AG09319 (cell line): ENCODE data around the gene PLAAT5.
"Not testable (repeated sequence)": the region's sequence is repeated elsewhere in the genome, so short reads cannot be mapped to it uniquely, and the experiment has no call there.

Source experiments
- DNase-seq: peaks from one replicate; pipeline ENCODE4 v3.0.0-alpha.2; 2010; ENCODE audit warnings: low read depth; ENCODE audit errors: extremely low read depth
- TF ChIP-seq, protein P1 (sequence below): IDR thresholded peaks from 2 replicates; pipeline ENCODE4 v1.5.1; 2011; ENCODE audit warnings: low read depth, mild to moderate bottlenecking, inconsistent platforms, low read length, moderate library complexity

PLAAT5 gene

DNA sequence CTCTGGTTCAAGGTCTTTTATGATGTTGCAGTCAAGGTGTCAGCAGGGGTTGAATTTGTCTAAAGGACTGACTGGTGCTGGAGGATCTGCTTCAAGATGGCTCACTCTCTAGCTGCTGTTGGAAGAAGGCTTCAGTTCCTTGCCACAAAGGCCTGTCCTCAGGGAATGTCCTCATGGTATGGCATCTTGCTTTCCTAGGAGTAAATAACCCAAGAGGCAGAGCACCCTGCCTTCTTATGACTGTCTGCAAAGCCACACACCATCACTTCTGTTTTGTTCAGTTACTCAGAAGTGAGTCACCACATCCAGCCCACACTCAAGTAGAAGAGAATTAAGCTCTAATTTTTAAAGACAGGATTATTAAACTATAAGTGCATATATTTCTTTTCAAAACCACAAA, 45.2 kb downstream of the PLAAT5 start:
- TF ChIP-seq, protein P1, sequence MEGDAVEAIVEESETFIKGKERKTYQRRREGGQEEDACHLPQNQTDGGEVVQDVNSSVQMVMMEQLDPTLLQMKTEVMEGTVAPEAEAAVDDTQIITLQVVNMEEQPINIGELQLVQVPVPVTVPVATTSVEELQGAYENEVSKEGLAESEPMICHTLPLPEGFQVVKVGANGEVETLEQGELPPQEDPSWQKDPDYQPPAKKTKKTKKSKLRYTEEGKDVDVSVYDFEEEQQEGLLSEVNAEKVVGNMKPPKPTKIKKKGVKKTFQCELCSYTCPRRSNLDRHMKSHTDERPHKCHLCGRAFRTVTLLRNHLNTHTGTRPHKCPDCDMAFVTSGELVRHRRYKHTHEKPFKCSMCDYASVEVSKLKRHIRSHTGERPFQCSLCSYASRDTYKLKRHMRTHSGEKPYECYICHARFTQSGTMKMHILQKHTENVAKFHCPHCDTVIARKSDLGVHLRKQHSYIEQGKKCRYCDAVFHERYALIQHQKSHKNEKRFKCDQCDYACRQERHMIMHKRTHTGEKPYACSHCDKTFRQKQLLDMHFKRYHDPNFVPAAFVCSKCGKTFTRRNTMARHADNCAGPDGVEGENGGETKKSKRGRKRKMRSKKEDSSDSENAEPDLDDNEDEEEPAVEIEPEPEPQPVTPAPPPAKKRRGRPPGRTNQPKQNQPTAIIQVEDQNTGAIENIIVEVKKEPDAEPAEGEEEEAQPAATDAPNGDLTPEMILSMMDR = no peak
- DNase-seq = no peak

DNA sequence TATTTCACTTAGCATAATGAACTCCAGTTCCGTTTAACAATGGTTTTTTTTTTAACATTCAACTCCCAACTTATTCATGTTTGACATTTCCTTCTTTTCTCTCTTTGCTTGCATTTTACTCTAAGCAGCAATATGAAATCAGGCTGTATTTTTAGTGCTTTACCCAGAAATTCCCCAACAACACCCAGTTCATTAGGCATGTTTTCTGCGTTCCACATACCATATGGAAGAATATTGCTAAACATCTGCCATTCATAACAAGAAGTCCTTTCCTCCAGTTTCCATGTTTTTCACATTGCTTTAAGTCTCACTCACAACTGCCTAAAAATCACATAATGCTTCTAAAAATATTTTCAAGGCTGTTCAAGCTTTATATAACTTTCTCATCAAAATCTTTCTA, 45.8 kb downstream of the PLAAT5 start:
- TF ChIP-seq, protein P1 = no peak

DNA sequence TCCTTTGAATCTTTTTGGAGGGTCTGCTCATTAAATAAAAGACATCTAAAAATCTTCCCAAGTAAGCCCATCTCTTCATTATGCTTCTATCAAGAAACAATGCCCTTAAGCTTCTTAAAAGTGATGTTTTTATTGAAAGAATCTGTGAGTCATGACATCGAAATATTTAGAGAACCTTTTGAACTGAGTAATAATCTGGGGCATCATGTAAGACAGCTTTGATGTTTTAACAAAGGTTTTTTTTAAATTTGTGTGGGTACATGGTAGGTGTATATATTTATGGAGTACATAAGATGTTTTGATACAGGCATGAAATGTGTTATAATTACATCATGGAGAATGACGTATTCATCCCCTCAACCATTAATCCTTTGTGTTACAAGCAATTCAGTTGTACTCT, 46.8 kb downstream of the PLAAT5 start:
- no peak for DNase-seq
- TF ChIP-seq, protein P1 = no peak

More for the DNA sequence above, 45.8 kb downstream of the PLAAT5 start:
- no peak for DNase-seq

DNA sequence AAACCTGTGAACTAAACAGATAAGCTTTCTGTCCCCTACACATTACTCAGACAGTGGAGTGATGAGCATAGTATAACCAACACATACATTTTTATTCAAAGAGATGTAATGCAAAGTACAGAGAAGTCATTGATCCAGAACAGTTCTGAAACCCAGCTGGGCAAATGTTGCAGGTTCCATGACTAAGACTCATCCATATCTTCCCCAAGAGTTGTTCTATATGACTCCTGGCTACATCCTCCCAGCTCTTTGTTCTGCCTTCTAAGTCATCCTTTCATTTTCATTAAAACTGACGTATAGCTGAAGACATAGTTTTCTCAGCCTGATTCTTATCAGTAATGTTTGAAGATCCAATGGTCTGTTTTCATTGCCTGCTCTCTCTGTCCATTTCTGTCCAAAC, 47.3 kb downstream of the PLAAT5 start:
- TF ChIP-seq, protein P1 = no peak
- DNase-seq = no peak

DNA sequence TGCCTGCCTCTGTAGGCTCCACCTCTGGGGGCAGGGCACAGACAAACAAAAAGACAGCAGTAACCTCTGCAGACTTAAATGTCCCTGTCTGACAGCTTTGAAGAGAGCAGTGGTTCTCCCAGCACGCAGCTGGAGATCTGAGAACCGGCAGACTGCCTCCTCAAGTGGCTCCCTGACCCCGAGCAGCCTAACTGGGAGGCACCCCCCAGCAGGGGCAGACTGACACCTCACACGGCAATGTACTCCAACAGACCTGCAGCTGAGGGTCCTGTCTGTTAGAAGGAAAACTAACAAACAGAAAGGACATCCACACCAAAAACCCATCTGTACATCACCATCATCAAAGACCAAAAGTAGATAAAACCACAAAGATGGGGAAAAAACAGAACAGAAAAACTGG, 55.1 kb downstream of the PLAAT5 start:
- not testable (repeated sequence) for DNase-seq

DNA sequence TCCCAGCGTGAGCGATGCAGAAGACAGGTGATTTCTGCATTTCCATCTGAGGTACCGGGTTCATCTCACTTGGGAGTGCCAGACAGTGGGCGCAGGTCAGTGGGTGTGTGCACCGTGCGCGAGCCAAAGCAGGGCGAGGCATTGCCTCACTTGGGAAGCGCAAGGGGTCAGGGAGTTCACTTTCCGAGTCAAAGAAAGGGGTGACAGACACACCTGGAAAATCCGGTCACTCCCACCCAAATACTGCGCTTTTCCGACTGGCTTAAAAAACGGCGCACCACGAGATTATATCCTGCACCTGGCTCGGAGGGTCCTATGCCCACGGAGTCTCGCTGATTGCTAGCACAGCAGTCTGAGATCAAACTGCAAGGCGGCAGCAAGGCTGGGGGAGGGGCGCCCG, 55.6 kb downstream of the PLAAT5 start:
- not testable (repeated sequence) for DNase-seq

DNA sequence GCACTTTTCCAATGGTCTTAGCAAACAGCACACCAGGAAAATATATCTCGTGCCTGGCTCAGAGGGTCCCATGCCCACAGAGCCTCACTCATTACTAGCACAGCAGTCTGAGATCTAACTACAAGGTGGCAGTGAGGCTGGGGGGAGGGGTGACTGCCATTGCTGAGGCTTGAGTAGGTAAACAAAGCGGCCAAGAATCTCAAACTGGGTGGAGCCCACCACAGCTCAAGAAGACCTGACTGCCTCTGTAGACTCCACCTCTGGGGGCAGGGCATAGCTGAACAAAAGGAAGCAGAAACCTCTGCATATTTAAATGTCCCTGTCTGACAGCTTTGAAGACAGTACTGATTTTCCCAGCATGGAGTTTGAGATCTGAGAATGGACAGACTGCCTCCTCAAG, 60.2 kb downstream of the PLAAT5 start:
- not testable (repeated sequence) for DNase-seq

DNA sequence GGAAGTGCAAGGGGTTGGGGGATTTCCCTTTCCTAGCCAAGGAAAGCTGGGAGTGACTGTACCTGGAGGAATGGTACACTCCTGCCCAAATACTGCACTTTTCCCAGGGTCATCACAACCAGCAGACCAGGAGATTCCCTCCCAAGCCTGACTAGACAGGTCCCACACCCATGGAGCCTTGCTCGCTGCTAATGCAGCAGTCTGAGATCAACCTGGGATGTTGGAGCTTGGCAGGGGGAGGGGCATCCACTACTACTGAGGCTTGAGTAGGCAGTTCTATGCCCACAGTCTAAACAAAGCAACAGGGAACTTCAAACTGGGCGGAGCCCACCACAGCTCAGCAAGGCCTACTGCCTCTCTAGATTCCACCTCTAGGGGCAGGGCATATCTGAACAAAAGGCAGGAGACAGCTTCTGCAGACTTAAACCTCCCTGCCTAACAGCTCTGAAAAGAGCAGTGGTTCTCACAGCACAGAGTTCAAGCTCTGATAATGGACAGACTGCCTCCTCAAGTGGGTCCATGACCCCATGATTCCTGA, 62.9 kb downstream of the PLAAT5 start:
- no peak for DNase-seq
- TF ChIP-seq, protein P1 = no peak

DNA sequence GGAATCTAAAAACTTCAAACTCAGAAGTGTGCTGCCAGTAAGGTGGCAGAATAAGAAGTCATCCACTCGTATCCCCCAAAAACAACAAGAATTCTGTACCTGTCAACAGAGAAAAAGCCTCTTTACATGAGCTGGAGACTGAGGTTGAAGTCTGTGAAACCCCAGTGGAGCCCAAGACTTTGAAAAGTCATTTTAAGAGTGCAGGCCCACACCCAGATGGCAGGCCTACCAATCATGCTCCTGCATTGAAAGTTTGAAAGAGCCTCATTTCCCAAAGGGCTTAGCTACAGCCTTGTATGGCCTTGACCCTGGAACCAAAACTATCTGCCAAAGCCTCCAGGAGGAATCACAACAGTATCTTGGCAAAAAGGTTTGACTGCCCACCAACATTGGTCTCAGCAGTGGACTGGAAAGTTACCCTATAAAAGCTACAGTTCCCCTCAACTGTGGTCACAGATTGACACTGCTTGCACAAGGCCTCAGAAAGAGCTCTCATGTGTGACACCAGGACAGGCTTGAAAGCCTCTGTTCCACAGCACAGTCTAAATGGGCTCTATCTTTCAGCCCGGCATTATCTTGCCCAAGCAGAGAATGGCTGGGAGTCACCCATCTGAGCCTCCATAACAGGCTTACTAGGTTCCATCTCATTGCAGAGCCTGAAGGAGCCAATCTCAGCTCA, 73.7 kb downstream of the PLAAT5 start:
- TF ChIP-seq, protein P1 = no peak
- no peak for DNase-seq
